Hematopoietic multipotent progenitor cell treated with erythropoietin and hydrocortisone succinate and interleukin-3 and kit ligand, for 17 days (in vitro differentiated cells): ENCODE results near the gene AIG1.
"Not testable (repeated sequence)": the region's sequence is repeated elsewhere in the genome, so short reads cannot be mapped to it uniquely, and the experiment has no call there.

ENCODE experiments used
- DNase-seq: peaks from one replicate; pipeline ENCODE4 v3.0.0-alpha.2; 2015; ENCODE audit warnings: low spot score

The AIG1 gene

DNA sequence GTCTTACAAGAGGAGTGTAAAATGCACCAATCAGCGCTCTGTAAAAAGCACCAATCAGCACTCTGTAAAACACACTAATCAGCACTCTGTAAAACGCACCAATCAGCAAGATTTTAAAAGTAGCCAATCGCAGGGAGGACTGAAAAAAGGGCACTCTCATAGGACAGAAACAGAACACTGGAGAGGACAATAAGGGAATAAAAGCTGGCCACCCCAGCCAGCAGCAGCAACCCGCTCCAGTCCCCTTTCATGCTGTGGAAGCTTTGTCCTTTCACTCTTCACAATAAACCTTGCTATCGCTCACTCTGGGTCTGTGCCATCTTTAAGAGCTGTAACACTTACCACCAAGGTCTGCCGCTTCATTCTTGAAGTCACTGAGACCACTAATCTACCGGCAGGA lies 1.7 kb upstream of the AIG1 start:
- no peak for DNase-seq

DNA sequence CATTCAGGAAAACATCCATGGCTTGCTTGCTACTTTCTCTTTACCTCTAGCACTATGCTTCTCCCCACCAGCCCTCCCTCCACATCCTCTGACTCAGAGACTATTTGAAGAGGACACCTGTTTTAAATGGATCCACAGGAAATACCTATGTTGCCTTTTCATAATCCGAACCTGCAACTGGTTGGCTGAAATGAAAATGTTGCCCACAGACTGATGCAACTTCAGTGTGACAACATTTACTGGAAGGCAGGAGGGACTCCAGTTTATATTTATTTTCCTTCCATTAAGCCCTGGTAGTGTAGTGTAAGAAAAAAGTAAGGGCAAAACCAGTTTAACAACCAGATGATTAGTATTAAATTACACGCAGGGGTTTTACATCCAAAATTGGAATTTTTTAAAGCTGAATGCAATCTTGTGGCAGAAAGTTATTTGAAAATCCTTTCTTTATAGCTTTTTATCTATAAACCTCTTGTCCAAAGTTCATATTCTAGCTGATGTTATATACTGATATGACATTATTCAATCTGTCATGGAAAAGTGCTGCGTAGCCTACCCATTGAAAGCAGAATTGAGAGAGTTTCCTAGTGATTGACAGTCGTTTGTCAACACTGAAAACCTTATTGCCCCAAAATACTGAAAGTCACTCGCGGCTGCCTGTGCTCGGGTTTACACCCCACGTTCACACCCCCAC lies 881 bp upstream of the AIG1 start:
- no peak for DNase-seq

DNA sequence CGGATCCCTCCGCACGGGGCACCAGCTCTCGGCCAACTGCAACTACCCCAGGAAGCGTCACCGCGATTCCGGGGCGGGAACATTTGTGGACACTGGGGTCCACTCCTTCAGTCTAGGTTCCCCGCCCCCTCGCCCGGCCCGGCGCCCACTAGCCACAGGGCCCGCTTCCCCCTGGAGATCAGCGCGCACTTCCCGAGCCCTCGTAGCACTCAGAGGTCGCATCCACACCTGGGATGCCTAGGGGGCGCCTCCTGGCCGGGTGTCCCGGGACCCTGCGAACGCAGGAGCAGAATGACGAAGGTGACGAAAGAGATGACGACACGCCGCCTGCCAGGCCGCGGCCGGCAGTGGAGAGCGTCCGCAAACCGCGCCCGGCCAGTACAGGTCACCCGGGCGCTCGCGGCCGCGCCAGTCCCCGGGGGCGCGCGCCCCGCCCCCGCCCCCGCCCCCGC lies 309 bp upstream of the AIG1 start:
- DNase-seq = peak; percentile 70

DNA sequence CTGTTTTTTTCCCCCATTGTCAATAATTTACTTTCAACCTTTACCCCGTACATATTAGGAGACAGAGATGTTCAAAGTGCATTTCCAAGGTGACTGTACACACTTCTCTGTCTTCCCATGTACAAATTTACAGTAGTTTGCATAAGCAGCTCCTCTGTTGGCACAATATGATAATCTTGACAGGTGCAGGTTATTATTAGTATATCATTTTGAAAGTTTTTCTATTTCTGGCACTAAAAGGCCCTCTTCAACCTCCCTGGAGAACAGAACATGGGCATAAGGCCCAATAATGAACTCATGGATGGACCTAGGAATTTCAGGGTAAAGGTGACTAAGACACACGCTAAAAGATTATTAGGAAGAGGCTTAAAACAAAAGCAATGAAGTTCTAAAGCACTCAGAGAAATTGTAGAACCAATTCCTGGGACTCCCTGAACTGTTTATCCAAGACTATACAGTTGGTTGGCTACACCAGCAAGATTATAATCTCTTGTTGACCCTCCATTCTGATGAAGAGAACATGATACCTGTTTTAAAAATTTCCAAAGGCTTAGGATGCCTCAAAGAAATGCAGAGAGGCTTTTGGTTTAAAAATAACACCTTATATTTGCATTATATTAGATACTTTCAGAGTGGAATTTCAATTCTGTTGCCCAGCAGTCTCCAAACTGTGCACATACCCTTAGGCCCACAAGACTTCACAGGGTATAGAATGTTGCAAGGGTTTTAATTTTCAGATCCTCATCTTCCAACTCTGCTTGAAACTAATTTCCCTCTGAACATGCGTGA lies 1.1 kb downstream of the AIG1 start:
- no peak for DNase-seq

DNA sequence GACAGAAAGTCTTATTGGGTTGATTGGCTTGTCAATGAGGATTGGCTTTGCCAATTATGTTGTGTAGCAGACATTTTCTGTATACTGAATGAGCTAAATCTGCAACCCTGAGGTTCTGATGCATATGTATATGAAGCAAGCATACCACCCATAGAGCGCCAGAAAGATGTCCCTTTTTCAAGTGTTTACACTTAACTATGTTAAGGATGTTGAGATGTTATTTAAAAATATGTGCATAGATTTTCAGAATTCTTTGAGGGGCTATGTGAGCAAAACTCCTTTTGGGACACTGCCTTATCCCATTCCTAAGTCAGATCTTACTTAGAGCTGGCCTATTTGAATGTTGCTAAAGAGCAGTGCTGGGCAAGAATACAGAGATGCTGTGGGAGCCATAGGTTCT lies 1.9 kb downstream of the AIG1 start:
- no peak for DNase-seq

DNA sequence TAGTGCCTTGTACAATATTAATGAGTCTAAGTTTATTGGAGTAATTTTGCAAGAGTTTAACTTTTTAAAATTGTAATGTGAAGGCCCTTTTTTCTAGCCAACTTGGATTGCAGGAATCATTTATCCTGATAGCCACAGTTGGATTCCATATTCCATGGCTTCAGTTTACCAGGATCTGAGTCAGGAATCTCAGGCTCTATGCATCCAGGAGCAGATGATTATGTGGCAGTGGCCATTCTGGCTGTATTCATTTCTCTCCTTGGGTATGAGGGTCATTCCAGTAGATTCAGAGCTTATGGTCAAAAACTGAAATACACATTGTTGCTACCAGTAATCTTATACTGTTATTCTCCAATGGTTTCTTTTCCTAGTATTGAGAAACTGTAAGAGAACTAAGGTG lies 2.9 kb downstream of the AIG1 start:
- no peak for DNase-seq

DNA sequence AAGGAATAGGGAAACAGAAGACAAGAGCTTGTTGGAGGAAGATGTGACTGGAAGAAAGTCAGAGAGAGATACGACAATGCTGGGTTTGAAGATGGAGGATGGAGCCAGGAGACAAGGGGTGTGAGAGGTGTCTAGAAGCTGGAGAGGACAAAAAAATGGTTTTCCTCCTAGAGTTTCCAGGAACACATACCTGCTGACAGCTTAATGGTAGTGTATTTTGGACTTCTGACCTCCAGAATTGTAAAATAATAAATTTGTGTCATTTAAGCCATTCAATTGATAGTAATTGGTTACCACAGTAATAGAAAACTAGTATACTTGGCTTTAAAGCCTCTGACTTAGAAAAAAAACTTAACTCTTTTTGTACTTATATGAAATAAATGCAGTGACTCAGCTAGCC lies 3.6 kb downstream of the AIG1 start:
- DNase-seq = no peak

DNA sequence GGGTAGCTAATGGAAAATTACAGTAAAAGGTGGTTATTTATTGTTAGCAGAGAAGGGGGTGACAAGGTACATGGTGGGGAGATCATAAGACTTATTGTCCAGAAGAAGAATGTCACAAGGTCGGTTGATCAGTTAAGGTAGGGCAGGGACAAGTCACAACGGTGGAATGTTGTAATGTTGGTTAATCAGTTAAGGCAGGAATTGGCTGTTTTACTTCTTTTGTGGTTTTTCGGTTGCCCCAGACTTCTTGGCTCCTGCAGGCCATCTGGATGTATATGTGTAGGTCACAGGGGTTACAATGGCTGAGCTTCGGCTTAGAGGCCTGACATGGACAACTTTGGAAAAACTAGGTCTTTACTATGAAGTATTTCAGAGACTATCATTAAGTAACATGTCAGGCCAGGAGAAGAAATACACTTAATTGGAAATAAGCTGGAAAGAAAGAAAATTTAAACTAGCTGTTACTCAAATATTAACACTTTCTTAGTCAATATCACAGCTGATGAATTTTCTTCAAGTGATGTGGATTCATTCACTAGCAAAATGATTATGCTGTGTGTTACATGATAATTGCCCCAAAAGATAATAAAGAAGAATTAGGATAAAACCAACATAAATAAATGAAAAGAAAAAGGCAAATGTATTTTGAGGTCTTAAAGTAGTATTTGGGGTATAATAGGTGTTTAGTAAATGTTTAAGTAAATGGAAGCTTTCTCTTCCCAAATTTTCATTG lies 4.4 kb downstream of the AIG1 start:
- DNase-seq = no peak

DNA sequence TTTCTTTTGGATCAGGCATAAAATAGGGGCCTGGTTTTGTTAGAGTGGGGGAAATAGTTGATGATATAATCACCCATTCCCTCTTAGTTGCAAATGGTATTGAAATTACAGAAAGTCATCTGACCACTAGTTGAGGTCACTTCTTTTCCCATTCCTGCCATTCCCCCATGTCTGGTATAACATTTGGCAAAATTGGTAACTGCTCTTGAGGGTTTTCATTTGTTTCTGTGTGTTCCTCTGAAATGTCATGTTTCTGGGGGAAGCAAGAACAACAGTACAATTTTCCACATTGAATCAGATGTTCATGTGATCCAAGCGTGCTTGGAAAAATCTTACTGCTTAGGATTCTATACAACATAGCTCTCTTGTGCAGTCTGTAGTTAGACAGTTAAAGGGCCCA lies 7.3 kb downstream of the AIG1 start:
- no peak for DNase-seq

DNA sequence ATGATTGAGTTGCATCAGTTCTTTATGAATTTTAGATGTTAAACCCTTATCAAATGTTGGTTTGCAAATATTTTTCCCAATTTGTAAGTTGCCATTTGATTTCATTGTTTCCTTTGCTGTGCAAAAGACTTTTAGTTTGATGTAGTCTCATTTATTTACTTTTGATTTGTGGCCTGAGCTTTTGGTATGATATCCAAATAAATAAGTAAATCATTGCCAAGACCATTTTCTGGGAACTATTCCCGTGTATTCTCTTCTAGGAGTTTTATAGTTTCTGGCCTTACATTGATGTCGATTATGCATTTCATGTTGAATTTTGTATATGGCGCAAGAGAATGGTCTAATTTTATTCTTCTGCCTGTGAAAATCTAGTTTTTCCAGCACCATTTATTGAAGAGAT lies 13.4 kb downstream of the AIG1 start:
- no peak for DNase-seq

DNA sequence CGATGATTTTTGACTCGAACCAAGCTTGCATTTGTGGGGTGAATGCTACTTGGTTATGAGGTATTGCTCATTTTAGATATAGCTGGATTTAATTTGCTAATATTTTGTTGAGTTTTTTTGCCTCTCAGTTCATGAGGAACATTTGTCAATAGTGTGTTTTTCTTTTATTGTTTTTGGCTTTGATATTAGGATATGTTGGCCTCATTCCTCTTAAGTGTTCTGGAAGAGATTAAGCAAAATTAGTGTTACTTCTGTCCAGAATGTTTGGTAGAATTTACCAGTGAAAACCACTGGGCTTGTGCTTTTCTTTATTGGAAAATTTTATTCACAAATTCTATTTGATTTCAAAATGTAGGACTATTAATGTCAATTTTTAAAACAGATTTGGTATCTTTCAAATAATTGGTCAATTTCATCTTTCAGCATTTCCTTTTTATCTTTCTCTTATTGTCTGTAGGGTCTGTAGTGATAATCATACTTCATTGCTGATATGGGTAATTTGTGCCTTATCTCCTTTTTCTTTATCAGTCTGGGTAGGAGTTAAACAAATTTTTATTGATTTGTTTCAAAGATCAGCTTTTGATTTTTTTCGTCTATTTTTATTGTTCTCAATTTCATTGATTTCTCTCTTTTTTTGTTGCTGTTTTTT lies 14.1 kb downstream of the AIG1 start:
- no peak for DNase-seq

DNA sequence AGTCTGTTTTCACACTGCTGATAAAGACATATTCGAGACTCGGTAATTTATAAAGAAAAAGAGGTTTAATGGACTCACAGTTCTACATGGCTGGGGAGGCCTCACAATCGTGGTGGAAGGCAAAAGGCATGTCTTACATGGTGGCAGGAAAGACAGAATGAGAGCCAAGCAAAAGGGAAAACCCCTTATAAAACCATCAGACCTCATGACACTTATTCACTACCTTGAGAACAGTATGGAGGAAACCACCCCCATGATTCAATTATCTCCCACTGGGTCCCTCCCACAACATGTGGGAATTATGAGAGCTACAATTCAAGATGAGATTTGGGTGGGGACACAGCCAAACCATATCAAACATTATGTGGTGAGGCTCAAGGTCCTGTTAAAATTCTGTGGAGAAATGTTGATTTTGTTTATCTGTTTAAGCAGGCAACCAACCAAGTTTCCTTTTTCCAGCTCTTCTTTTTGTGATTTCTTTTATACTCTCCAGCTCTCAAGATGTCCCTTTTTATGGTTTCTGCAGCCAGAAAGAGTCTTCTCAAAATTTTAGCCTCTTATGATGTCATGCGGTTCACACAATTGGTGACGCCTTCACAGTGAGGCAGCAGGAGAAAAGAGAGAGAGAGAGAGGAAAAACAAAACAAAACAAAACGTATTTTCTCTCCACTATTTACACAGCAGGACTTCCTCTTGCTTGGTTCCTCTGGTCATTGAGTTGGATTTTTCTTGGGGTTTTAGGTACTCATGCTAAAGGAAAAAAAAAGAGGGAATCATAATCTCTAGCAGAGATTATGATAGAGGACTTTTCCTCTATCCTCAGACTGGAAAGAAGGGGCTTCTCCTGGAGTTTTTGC lies 18.0 kb downstream of the AIG1 start:
- no peak for DNase-seq

DNA sequence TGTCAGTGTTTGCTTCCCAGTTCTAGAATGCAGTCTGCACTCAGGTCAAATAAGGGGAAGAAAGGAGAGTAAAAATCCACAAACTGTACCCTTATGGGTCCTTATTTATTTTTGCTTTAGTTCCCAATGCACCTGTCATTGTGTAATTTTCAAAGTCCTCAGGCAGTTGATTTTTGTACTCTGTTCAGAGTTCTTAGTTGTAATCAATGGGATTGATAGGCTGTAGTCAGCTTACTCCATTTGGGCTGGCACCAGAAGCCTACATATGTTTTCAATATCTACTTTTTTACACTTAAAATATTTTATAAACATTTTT lies 18.6 kb downstream of the AIG1 start:
- no peak for DNase-seq

DNA sequence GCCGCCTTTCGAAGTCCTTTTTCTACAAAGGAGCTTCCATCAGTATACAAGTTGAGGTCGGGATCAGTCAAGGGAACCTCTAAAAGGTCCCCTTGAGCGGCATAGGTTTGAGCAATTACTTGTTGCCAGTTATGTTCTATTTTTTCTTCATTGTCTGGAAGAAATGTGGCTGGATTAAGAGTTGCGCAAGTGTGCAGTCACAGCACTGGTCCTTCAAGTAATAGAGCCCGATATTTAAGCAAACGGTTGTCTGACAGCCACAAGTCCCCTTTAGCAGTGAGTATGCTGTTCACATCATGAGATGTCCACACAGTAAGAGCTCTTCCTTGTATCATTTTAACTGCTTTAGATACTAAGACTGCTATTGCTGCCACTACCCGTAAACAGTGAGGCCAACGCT lies 21.6 kb downstream of the AIG1 start:
- not testable (repeated sequence) for DNase-seq

DNA sequence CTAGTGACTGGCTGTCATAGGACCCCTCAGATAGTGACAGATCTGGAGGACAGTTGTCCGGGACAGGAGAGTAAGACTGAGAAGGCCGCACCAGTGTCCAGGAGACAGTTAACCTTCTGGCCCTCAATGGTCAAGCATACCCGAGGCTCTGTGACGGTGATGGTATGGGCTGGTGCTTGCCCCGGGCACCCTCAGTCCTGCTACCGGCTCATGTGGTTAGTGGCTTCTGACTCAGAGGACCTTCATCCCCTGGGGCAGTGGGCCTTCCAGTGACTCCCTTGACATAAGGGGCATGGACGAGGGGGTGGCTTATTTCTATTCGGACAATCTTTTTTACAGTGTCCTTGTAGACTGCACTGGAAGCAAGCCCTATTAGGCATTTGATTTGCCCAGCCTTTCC lies 23.3 kb downstream of the AIG1 start:
- not testable (repeated sequence) for DNase-seq

DNA sequence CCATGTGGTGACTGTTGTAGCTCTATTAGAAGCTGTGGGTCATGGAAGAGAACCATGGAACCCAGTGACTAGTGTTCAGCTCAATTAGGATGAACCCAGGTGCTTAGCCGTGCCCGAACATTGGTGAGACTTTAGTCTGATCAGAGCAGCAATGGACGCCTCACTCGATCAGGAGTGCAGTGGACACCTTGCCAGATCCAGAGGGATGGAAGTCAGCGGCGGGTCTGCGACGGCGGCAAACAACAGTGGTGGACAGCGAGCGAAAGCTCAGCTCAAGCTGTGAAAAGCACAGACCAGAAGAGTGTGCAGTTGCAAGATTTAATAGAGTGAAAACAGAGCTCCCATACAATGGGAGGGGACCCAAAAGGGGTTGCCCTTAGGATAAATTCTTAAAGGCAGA lies 26.6 kb downstream of the AIG1 start:
- DNase-seq = not testable (repeated sequence)

DNA sequence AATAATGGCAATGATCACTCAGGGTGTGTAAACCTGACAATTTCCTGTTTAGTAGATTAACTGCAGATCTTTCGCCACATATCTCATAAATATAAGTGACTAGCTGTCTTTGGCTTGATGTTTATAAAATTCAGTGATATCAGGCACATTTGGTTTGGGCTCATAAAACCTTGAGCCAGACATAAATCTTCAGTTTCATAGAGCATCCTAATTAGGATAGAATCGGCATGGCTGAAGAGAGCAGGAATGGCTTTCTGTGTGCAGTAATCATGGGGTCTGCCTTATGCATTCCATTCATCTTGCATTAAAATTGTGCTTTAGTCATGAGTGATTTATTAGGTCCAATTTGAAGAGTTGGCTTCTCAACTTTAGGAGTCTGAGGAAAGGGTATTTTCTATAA lies 27.2 kb downstream of the AIG1 start:
- no peak for DNase-seq

DNA sequence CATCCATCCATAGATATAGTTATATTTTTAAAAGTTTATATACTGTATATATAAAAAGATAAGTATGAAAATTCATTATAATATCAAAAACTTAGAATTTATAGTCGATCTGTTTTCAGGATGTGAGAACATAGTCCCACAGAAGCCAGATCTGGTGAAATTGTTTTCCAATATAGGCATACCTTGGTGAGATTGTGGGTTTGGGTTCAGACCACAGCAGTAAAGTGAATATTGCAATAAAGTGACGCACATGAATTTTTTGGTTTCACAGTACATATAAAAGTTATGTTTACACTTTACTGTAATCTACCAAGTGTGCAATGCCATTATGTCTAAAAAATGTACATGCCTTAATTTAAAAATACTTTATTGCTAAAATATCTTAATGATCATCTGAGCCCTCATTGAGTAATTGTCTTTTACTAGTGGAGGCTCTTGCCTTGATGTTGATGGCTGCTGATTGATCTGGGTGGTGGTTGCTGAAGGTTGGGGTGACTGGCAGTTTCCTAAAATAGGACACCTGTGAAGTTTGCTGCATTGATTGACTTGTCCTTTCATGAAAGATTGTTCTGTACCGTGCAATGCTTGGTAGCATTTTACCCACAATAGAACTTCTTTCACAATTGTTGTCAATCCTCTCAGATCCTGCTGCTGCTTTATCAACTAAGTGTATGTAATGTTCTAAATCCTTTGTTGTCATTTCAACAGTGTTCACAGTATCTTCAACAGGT lies 29.8 kb downstream of the AIG1 start:
- DNase-seq = no peak

DNA sequence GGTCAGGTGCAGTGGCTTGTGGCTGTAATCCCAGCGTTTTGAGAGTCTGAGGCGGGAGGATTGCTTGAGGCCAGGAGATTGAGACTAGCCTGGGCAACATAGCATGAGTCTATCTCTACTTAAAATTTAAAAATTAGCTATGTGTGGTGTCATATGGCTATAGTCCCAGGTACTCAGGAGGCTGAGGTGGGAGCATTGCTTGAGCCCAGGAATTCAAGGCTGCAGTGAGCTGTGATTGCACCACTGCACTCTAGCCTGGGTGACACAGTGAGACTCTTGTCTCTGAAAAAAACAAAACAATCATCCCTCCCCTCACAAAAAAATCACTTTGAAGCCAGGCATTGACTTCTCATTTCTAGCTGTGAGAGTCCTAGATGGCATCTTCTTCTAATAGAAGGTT lies 32.1 kb downstream of the AIG1 start:
- DNase-seq = no peak

DNA sequence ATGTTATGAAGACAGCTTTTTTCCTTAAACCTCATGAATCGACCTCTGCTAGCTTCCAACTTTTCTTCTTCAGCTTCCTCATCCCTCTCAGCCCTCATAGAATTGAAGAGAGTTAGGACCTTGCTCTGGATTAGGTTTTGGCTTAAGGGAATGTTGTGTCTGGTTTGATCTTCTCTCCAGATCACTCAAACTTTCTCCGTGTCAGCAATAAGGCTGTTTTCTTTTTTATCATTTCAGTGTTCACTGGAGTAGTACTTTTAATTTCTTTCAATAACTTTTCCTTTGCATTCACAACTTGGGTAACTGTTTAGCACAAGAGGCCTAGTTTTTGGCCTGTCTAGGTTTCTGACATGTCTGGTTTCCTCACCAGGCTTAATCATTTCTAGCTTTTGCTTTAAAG lies 32.6 kb downstream of the AIG1 start:
- no peak for DNase-seq

DNA sequence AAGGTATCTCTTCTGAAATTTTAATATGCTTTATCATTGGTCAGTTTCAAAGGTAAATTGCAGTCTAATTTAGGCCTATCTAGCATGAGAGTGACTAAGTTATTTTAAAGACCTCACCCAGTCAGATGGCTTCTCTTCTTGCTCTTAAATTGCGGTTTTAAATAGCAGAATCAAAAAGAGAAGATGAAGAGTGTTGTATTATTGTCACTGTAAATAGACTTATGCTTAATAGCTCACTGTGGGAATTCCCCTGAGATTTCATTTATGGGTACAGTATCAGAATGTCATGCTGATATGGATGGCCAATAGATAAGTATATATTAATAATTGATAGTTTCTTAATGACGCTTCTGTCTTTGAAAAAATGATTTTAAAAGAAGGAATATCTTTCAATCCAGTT lies 35.7 kb downstream of the AIG1 start:
- DNase-seq = no peak
